HepG2 (cell line): ENCODE results near the gene RAB14. TPM values are rescaled to one million over a fixed set of nuclear protein-coding genes. Genes with fewer than 3 reads are reported as not detected.
A peak's percentile ranks its signal among the peaks of the same experiment; 100 is the strongest.

Experiments
- AHR ChIP-seq: IDR thresholded peaks from 2 replicates; pipeline ENCODE4 v1.6.1; 2018; ENCODE audit warnings: missing genetic modification reagents, missing compliant biosample characterization
- ARID2 ChIP-seq: sonication (generic); formaldehyde crosslinking; IDR thresholded peaks from 2 replicates; pipeline ENCODE4 v1.8.1; 2022; ENCODE audit warnings: mild to moderate bottlenecking, missing genetic modification reagents, borderline replicate concordance
- ARID3A ChIP-seq: IDR thresholded peaks from 2 replicates; pipeline ENCODE4 v1.6.1; 2012; ENCODE audit warnings: low read depth, low read length, improper control_type of control experiment
- ATF7 ChIP-seq, 2 experiments: fragments of 450-650 bp in 1 of 2; sonication (generic) in 1 of 2; formaldehyde crosslinking in 1 of 2; IDR thresholded peaks; 2 replicates each; pipeline versions ENCODE4 v1.4.0 to v1.6.1; 2016 to 2020; ENCODE audit warnings: antibody characterized with exemption in 1 of 2, mild to moderate bottlenecking in 1 of 2, missing genetic modification reagents in 1 of 2
- CEBPG ChIP-seq: IDR thresholded peaks from 2 replicates; pipeline ENCODE4 v1.6.1; 2016
- FOXA1 ChIP-seq, 2 experiments: fragments of 450-650 bp in 1 of 2; sonication (generic) in 1 of 2; formaldehyde crosslinking in 1 of 2; IDR thresholded peaks; 2 replicates each; pipeline versions ENCODE4 v1.4.0 to v1.6.1; 2016 to 2020; ENCODE audit warnings: missing genetic modification reagents in 1 of 2
- FOXA3 ChIP-seq: IDR thresholded peaks from 2 replicates; pipeline ENCODE4 v1.6.1; 2016; ENCODE audit warnings: missing genetic modification reagents, missing compliant biosample characterization
- HDAC6 ChIP-seq: fragments of 200-600 bp; sonication (generic); IDR thresholded peaks from 2 replicates; pipeline ENCODE4 v1.7.0; 2017; ENCODE audit warnings: mild to moderate bottlenecking, antibody characterized with exemption, low read length, low read depth
- IKZF4 ChIP-seq: sonication (generic); formaldehyde crosslinking; IDR thresholded peaks from 2 replicates; pipeline ENCODE4 v1.5.1; 2020; ENCODE audit warnings: borderline replicate concordance, mild to moderate bottlenecking, low read depth, missing genetic modification reagents; ENCODE audit errors: not compliant biosample characterization
- ISL2 ChIP-seq: sonication (generic); formaldehyde crosslinking; IDR thresholded peaks from 2 replicates; pipeline ENCODE4 v1.5.0; 2020; ENCODE audit warnings: missing genetic modification reagents
- NAIF1 ChIP-seq: sonication (generic); formaldehyde crosslinking; IDR thresholded peaks from 2 replicates; pipeline ENCODE4 v1.5.0; 2020; ENCODE audit warnings: mild to moderate bottlenecking, missing genetic modification reagents, borderline replicate concordance
- REXO4 ChIP-seq: sonication (generic); formaldehyde crosslinking; IDR thresholded peaks from 2 replicates; pipeline ENCODE4 v1.8.0; 2022; ENCODE audit warnings: missing genetic modification reagents, mild to moderate bottlenecking, borderline replicate concordance
- SETDB1 ChIP-seq: sonication (generic); formaldehyde crosslinking; IDR thresholded peaks from 2 replicates; pipeline ENCODE4 v1.5.1; 2020; ENCODE audit warnings: missing genetic modification reagents, mild to moderate bottlenecking, borderline replicate concordance
- SMAD3 ChIP-seq: sonication (generic); formaldehyde crosslinking; IDR thresholded peaks from 2 replicates; pipeline ENCODE4 v1.4.0; 2020; ENCODE audit warnings: missing genetic modification reagents
- SOX13 ChIP-seq, 3 experiments: fragments of 450-650 bp in 1 of 3; sonication (generic) in 1 of 3; formaldehyde crosslinking in 1 of 3; IDR thresholded peaks in 2 of 3; conservative IDR thresholded peaks in 1 of 3; 2 replicates each; pipeline versions ENCODE4 v1.5.0 to v1.6.1; 2016 to 2020; ENCODE audit warnings: antibody characterized with exemption in 1 of 3, mild to moderate bottlenecking in 1 of 3, missing compliant biosample characterization in 1 of 3, missing genetic modification reagents in 1 of 3, moderate library complexity in 1 of 3
- SRSF9 ChIP-seq: fragments of 200-400 bp; formaldehyde crosslinking; IDR thresholded peaks from 2 replicates; pipeline ENCODE4 v1.6.1; 2018; ENCODE audit warnings: borderline replicate concordance, mild to moderate bottlenecking, low read depth, low read length; ENCODE audit not compliant: insufficient read depth, poor library complexity, severe bottlenecking
- SRY ChIP-seq: sonication (generic); formaldehyde crosslinking; IDR thresholded peaks from 2 replicates; pipeline ENCODE4 v1.8.0; 2022; ENCODE audit warnings: mild to moderate bottlenecking, missing genetic modification reagents
- ZNF326 ChIP-seq: sonication (generic); formaldehyde crosslinking; IDR thresholded peaks from 2 replicates; pipeline ENCODE4 v1.4.0; 2020; ENCODE audit warnings: missing genetic modification reagents, borderline replicate concordance
- ZNF367 ChIP-seq: sonication (generic); formaldehyde crosslinking; IDR thresholded peaks from 2 replicates; pipeline ENCODE4 v1.4.0; 2020; ENCODE audit warnings: missing genetic modification reagents, borderline replicate concordance
- ZNF562 ChIP-seq: sonication (generic); formaldehyde crosslinking; IDR thresholded peaks from 2 replicates; pipeline ENCODE4 v1.8.0; 2022; ENCODE audit warnings: missing genetic modification reagents, borderline replicate concordance
- ZNF709 ChIP-seq: sonication (generic); formaldehyde crosslinking; IDR thresholded peaks from 2 replicates; pipeline ENCODE4 v1.5.0; 2020; ENCODE audit warnings: mild to moderate bottlenecking, missing genetic modification reagents
- ZNF792 ChIP-seq: IDR thresholded peaks from 2 replicates; pipeline ENCODE4 v1.6.1; 2016
- ZSCAN29 ChIP-seq: sonication (generic); formaldehyde crosslinking; conservative IDR thresholded peaks from 2 replicates; pipeline ENCODE4 v1.4.0; 2020; ENCODE audit warnings: mild to moderate bottlenecking, missing genetic modification reagents
- polyA plus RNA-seq, 8 experiments: library from polyadenylated mRNA; depleted of rRNA in 3 of 8; stranded (reverse) in 7 of 8; unstranded in 1 of 8; fragments of >200 nt; fragmentation: Illumina TruSeq in 4 of 8; extraction: Trizol in 4 of 8; gene quantifications; 2 replicates each; pipeline versions ENCODE4 v1.2.1 to v1.2.3, GENCODE V29; 2011 to 2016; ENCODE audit warnings: low read depth in 4 of 8, missing spikeins in 1 of 8, mixed read lengths in 1 of 8; ENCODE audit not compliant: insufficient read depth in 1 of 8
- total RNA-seq, 5 experiments: library from RNA; depleted of rRNA; stranded (reverse); fragments of >200 nt; fragmentation: Illumina TruSeq; extraction: Trizol; gene quantifications; 2 replicates each; pipeline ENCODE4 v1.2.3, GENCODE V29; 2016; ENCODE audit warnings: low read depth in 1 of 5
- TF ChIP-seq, protein P1 (sequence below): sonication (generic); formaldehyde crosslinking; IDR thresholded peaks from 2 replicates; pipeline ENCODE4 v1.4.0; 2020; ENCODE audit warnings: mild to moderate bottlenecking, low read depth, missing genetic modification reagents
- TF ChIP-seq, protein P2 (sequence below), 2 experiments: sonication (generic) in 1 of 2; formaldehyde crosslinking in 1 of 2; IDR thresholded peaks; 2 replicates each; pipeline versions ENCODE4 v1.4.0 to v1.6.1; 2018 to 2020; ENCODE audit warnings: missing genetic modification reagents in 2 of 2, borderline replicate concordance in 1 of 2, low read depth in 1 of 2, mild to moderate bottlenecking in 1 of 2, missing biosample characterization in 1 of 2

Gene RAB14
- total and polyA plus RNA-seq, 2 of the 13 experiments (the other 11 are each of a cell fraction or from before 2014, with no cell fraction given): 17.4 to 19.3 TPM

- TF ChIP-seq, protein P1, sequence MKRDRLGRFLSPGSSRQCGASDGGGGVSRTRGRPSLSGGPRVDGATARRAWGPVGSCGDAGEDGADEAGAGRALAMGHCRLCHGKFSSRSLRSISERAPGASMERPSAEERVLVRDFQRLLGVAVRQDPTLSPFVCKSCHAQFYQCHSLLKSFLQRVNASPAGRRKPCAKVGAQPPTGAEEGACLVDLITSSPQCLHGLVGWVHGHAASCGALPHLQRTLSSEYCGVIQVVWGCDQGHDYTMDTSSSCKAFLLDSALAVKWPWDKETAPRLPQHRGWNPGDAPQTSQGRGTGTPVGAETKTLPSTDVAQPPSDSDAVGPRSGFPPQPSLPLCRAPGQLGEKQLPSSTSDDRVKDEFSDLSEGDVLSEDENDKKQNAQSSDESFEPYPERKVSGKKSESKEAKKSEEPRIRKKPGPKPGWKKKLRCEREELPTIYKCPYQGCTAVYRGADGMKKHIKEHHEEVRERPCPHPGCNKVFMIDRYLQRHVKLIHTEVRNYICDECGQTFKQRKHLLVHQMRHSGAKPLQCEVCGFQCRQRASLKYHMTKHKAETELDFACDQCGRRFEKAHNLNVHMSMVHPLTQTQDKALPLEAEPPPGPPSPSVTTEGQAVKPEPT (CRISPR knock-in tag): no peak
- TF ChIP-seq SRSF9 (no peak), ARID3A (peak; percentile 60; the same call in 1 of the 2 replicates), FOXA3 (no peak), FOXA1 (IDR thresholded peaks at IDR 0.05) (no peak), FOXA1 (CRISPR knock-in tag; IDR thresholded peaks at IDR 0.05) (peak; percentile 62), REXO4 (CRISPR knock-in tag) (no peak), NAIF1 (0 out of 2 replicates have a peak, but pooled peaks have one; percentile 47), ZNF792 (CRISPR knock-in tag) (no peak), ZNF562 (CRISPR knock-in tag) (no peak), ARID2 (CRISPR knock-in tag) (no peak), ZNF367 (no peak), SETDB1 (CRISPR knock-in tag) (no peak), CEBPG (no peak), SOX13 (IDR thresholded peaks at IDR 0.05) (no peak), SOX13 (CRISPR knock-in tag; conservative IDR thresholded peaks at IDR 0.05 in 1 of 2, IDR thresholded peaks at IDR 0.05 in 1 of 2) (peak in 1 of 2 experiments; percentile 29; a peak in 1 of 4 replicates), IKZF4 (no peak), SRY (CRISPR knock-in tag) (no peak), ATF7 (IDR thresholded peaks at IDR 0.05) (no peak), ATF7 (CRISPR knock-in tag; IDR thresholded peaks at IDR 0.05) (no peak), SMAD3 (CRISPR knock-in tag) (no peak), ZSCAN29 (CRISPR knock-in tag) (no peak), ISL2 (CRISPR knock-in tag) (peak; percentile 54; the same call in 1 of the 2 replicates), ZNF326 (CRISPR knock-in tag) (no peak), AHR (CRISPR knock-in tag) (no peak), ZNF709 (CRISPR knock-in tag) (no peak), HDAC6 (no peak)
- TF ChIP-seq, protein P2, sequence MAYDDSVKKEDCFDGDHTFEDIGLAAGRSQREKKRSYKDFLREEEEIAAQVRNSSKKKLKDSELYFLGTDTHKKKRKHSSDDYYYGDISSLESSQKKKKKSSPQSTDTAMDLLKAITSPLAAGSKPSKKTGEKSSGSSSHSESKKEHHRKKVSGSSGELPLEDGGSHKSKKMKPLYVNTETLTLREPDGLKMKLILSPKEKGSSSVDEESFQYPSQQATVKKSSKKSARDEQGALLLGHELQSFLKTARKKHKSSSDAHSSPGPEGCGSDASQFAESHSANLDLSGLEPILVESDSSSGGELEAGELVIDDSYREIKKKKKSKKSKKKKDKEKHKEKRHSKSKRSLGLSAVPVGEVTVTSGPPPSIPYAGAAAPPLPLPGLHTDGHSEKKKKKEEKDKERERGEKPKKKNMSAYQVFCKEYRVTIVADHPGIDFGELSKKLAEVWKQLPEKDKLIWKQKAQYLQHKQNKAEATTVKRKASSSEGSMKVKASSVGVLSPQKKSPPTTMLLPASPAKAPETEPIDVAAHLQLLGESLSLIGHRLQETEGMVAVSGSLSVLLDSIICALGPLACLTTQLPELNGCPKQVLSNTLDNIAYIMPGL (CRISPR knock-in tag; IDR thresholded peaks at IDR 0.05; ENCODE audit: borderline replicate concordance in 1 of 2, low read depth in 1 of 2): no peak
Measured at GRCh38 chr9:121184463-121184862, 17.2 kb downstream of the RAB14 start (continued).
